ENCODE measurements around the gene NRL. TPM values are rescaled to one million over a fixed set of nuclear protein-coding genes. Genes with fewer than 3 reads are reported as not detected.

The NRL gene
- total RNA-seq, 1 experiment from 2014 or later = 1.4 TPM

DNA sequence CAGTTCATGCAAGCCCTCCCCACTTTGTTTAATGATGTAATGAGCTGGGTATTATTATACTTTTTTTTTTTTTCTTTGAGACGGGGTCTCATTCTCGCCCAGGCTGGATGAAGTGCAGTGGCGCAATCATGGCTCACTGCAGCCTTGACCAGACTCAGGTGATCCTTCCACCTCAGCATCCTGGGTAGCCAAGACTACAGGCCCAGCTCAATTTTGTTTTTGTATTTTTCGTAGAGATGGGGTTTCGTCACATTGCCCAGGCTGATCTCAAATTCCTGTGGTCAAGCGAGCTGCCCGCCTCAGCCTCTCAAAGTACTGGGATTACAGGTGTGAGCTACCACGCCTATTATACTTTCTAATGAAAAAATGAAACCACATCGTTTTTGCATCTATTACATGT lies 4.7 kb downstream of the NRL start:
- no peak overlapping the region for H3K4me3 ChIP-seq (ENCODE audit: low read depth in 2 of 2, low read length in 2 of 2)
- DNase-seq (ENCODE audit: low read depth, low spot score) (no peak), ATAC-seq (no peak)
- BruUV-seq (replicated peaks) = no TSS peak
- H3K27me3 ChIP-seq (ENCODE audit: control insufficient read depth, insufficient read depth, low read length) = no peaks in the 10 kb centered on the region
- intact Hi-C loops (cut with micrococcal nuclease; ENCODE audit: unreplicated experiment) = no loop called here
- no peaks in the 10 kb centered on the region for H3K4me1 ChIP-seq (ENCODE audit: control insufficient read depth, insufficient read depth, low read length)
- in situ Hi-C loops (cut with HindIII; ENCODE audit: low pct_unique_long_range_greater_than_20kb, low sequenced_read_pairs) = no loop called here
- H3K27ac ChIP-seq (ENCODE audit: low read length) = no peak overlapping the region
- TF ChIP-seq POLR2AphosphoS5 (IDR thresholded peaks at IDR 0.05; ENCODE audit: low read depth, low read length) (no peak), TCF7L2 (IDR thresholded peaks at IDR 0.05; ENCODE audit: low read depth, low read length) (no peak), CTCF (IDR thresholded peaks at IDR 0.05) (no peak), REST (IDR thresholded peaks at IDR 0.05; ENCODE audit: insufficient read depth in 1 of 2, low read depth in 2 of 2, low read length in 1 of 2) (no peak), SIN3A (IDR thresholded peaks at IDR 0.05; ENCODE audit: borderline replicate concordance, insufficient read depth, low read depth, low read length) (no peak)
- POLR2A ChIA-PET = interaction anchor here (0.5 kb wide), 1 partner anchor 41 kb away, joined by 9 read pairs; no protein-coding TSS in a partner anchor
- H3K9me3 ChIP-seq (ENCODE audit: control insufficient read depth, insufficient read depth, low read depth, low read length) = no peaks in the 10 kb centered on the region
- no peaks in the 10 kb centered on the region; the same call in 1 of the 2 replicates for H3K36me3 ChIP-seq (ENCODE audit: control insufficient read depth, insufficient read depth, low read length)
- CTCF ChIA-PET = interaction anchor here (0.5 to 0.7 kb wide), 3 partner anchors 41 to 161 kb away, joined by 4 to 15 read pairs (median 10); no protein-coding TSS in a partner anchor

DNA sequence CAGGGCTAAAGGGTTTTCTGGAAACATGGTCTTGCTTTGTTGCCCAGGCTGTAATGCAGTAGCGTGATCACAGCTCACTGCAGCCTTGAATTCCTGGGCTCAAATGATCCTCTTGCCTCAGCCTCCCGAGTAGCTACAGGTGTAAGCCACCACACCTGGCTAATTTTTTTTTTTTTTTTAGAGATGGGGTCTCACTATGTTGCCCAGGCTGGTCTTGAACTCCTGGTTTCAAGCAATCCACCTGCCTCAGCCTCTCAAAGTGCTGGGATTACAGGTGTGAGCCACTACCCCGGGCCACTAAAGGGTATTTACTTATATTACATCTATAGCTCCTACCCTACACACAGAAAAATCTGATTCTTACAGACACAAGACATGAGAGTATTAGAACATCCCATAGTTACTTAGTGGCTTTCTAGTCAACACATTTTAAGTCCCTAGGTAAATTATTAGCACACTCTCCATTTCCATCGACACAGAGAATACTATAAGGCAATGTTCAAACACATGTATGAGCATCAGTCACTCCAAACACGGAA lies 6.3 kb downstream of the NRL start:
- no peak for TF ChIP-seq POLR2AphosphoS5 (IDR thresholded peaks at IDR 0.05; ENCODE audit: low read depth, low read length)
- TF ChIP-seq SIN3A (IDR thresholded peaks at IDR 0.05; ENCODE audit: borderline replicate concordance, insufficient read depth, low read depth, low read length) = no peak
- no peak for TF ChIP-seq TCF7L2 (IDR thresholded peaks at IDR 0.05; ENCODE audit: low read depth, low read length)
- TF ChIP-seq REST (IDR thresholded peaks at IDR 0.05; ENCODE audit: insufficient read depth in 1 of 2, low read depth in 2 of 2, low read length in 1 of 2) = no peak
- TF ChIP-seq CTCF (IDR thresholded peaks at IDR 0.05) = no peak
- H3K27me3 ChIP-seq (ENCODE audit: control insufficient read depth, insufficient read depth, low read length) = no peaks in the 10 kb centered on the region
- BruUV-seq (replicated peaks) = no TSS peak
- intact Hi-C loops (cut with micrococcal nuclease; ENCODE audit: unreplicated experiment) = loop anchor here (2.0 kb wide), 1 partner anchor 50 kb away; no protein-coding TSS in a partner anchor
- POLR2A ChIA-PET = no interaction called here
- peak; percentile 33; the same call in 1 of the 2 replicates for ATAC-seq
- H3K36me3 ChIP-seq (ENCODE audit: control insufficient read depth, insufficient read depth, low read length) = no peaks in the 10 kb centered on the region; the same call in 1 of the 2 replicates
- no peak for DNase-seq (ENCODE audit: low read depth, low spot score)
- H3K9me3 ChIP-seq (ENCODE audit: control insufficient read depth, insufficient read depth, low read depth, low read length) = no peaks in the 10 kb centered on the region
- CTCF ChIA-PET = interaction anchor here (0.7 to 2.5 kb wide), 7 partner anchors 11 to 57 kb away, joined by 3 to 37 read pairs (median 5); partner anchors contain the start of genes CARMIL3, PCK2 and PSME2
- H3K4me3 ChIP-seq (ENCODE audit: low read depth in 2 of 2, low read length in 2 of 2) = no peak overlapping the region
- no peaks in the 10 kb centered on the region for H3K4me1 ChIP-seq (ENCODE audit: control insufficient read depth, insufficient read depth, low read length)
- H3K27ac ChIP-seq (ENCODE audit: low read length) = no peak overlapping the region
- in situ Hi-C loops (cut with HindIII; ENCODE audit: low pct_unique_long_range_greater_than_20kb, low sequenced_read_pairs) = no loop called here
